Bronchial epithelial cell (primary cell): Measurements from ENCODE around the gene ADAMTS3. TPM values are rescaled to one million over a fixed set of nuclear protein-coding genes. Genes with fewer than 3 reads are reported as not detected.

Source experiments
- DNase-seq: peaks from one replicate; pipeline ENCODE4 v3.0.0-alpha.2; 2010; ENCODE audit warnings: low read depth
- FAIRE-seq: peaks from 2 replicates; lab custom pipeline; 2011; peaks lifted over from hg19 to GRCh38; lab: Jason Lieb, UNC
- H3K27me3 ChIP-seq: 2 replicates; pipeline ENCODE4 v1.5.1; 2011; ENCODE audit warnings: low read length; ENCODE audit not compliant: control insufficient read depth, insufficient read depth
- H3K36me3 ChIP-seq: 2 replicates; pipeline ENCODE4 v1.5.1; 2011; ENCODE audit warnings: low read length; ENCODE audit not compliant: control insufficient read depth, insufficient read depth
- H3K4me3 ChIP-seq: 2 replicates; pipeline ENCODE4 v1.5.1; 2011; ENCODE audit warnings: mild to moderate bottlenecking, low read depth, low read length, control low read depth
- CTCF ChIP-seq: IDR thresholded peaks from 2 replicates; pipeline ENCODE4 v1.5.1; 2011; ENCODE audit warnings: mild to moderate bottlenecking, moderate library complexity, low read length, control low read depth, inconsistent platforms; ENCODE audit not compliant: insufficient read depth, severe bottlenecking
- total RNA-seq: library from RNA; depleted of rRNA; stranded (reverse); fragments of >200 nt; gene quantifications from 2 replicates; pipeline ENCODE4 v1.2.1, GENCODE V29; 2014

The ADAMTS3 gene
- total RNA-seq, 1 donor from 2014 or later, result 0.79 TPM

- Histone ChIP-seq H3K27me3 (no peaks in the 10 kb centered on the region), H3K36me3 (no peaks in the 10 kb centered on the region), H3K4me3 (no peak overlapping the region)
- DNase-seq (no peak), FAIRE-seq (no peak)
- no peak for TF ChIP-seq CTCF
These were observed 124.9 kb downstream of the ADAMTS3 start for GRCh38 chr4:72444092-72444491.

GRCh38 chr4:72442715-72443114 is 126.3 kb downstream of the ADAMTS3 start:
- FAIRE-seq, result no peak

GRCh38 chr4:72442147-72442546 is 126.9 kb downstream of the ADAMTS3 start:
- no peaks in the 10 kb centered on the region for H3K27me3 ChIP-seq
- no peak for TF ChIP-seq CTCF
- no peak for DNase-seq
- no peak for FAIRE-seq
- H3K36me3 ChIP-seq, result no peaks in the 10 kb centered on the region
- no peak overlapping the region for H3K4me3 ChIP-seq

More at GRCh38 chr4:72442715-72443114, 126.3 kb downstream of the ADAMTS3 start:
- Histone ChIP-seq H3K4me3 (no peak overlapping the region), H3K36me3 (no peaks in the 10 kb centered on the region), H3K27me3 (no peaks in the 10 kb centered on the region)
- TF ChIP-seq CTCF, result no peak
- DNase-seq, result peak; percentile 78

- H3K27me3 ChIP-seq, result no peaks in the 10 kb centered on the region
- DNase-seq (no peak), FAIRE-seq (no peak)
- no peak overlapping the region for H3K4me3 ChIP-seq
- no peaks in the 10 kb centered on the region for H3K36me3 ChIP-seq
- no peak for TF ChIP-seq CTCF
These were observed 128.6 kb downstream of the ADAMTS3 start for GRCh38 chr4:72440386-72440785.

- no peaks in the 10 kb centered on the region for H3K27me3 ChIP-seq
- DNase-seq, result no peak
- FAIRE-seq, result no peak
- H3K4me3 ChIP-seq, result no peak overlapping the region
- no peak for TF ChIP-seq CTCF
- H3K36me3 ChIP-seq, result no peaks in the 10 kb centered on the region
These were observed 136.0 kb downstream of the ADAMTS3 start for GRCh38 chr4:72432975-72433374.

GRCh38 chr4:72432282-72432681 is 136.7 kb downstream of the ADAMTS3 start:
- Histone ChIP-seq H3K4me3 (no peak overlapping the region), H3K36me3 (no peaks in the 10 kb centered on the region), H3K27me3 (no peaks in the 10 kb centered on the region)
- no peak for FAIRE-seq
- DNase-seq, result peak; percentile 5
- no peak for TF ChIP-seq CTCF
